Upper lobe of left lung (tissue), 6 donors: ENCODE results near the gene PDE5A. TPM values are rescaled to one million over a fixed set of nuclear protein-coding genes. Genes with fewer than 3 reads are reported as not detected.

Experiments
- ATAC-seq, 2 donors: fragments of 200-7000 bp; cut with Tn5 transposase; one replicate each; pipeline ENCODE4 v1.9.1; 2022; ENCODE audit warnings: mild to moderate bottlenecking in 2 of 2, moderate library complexity in 2 of 2; ENCODE audit not compliant: low FRiP score in 2 of 2
- DNase-seq, 2 donors: peaks; one replicate each; pipeline ENCODE4 v3.0.0-alpha.2; 2019 to 2020
- H3K27ac ChIP-seq, 4 donors: fragments of 200-600 bp; sonication (generic); one replicate each; pipeline ENCODE4 v1.5.1; 2016 to 2019
- H3K27me3 ChIP-seq, 4 donors: fragments of 200-600 bp; sonication (generic); one replicate each; pipeline ENCODE4 v1.5.1; 2017 to 2019
- H3K36me3 ChIP-seq, 4 donors: fragments of 200-600 bp; sonication (generic); one replicate each; pipeline ENCODE4 v1.5.1; 2016 to 2019
- H3K4me1 ChIP-seq, 4 donors: fragments of 200-600 bp; sonication (generic); one replicate each; pipeline ENCODE4 v1.5.1; 2018 to 2019
- H3K4me3 ChIP-seq, 4 donors: fragments of 200-600 bp; sonication (generic); one replicate each; pipeline ENCODE4 v1.5.1; 2017 to 2019; ENCODE audit warnings: mild to moderate bottlenecking in 2 of 4, moderate library complexity in 1 of 4
- H3K9me3 ChIP-seq, 4 donors: fragments of 200-600 bp; sonication (generic); one replicate each; pipeline ENCODE4 v1.5.1; 2018 to 2019
- EP300 ChIP-seq, 4 donors: sonication (generic); formaldehyde crosslinking; IDR thresholded peaks; one replicate each; pipeline ENCODE4 v1.5.1; 2017; ENCODE audit warnings: antibody characterized with exemption in 4 of 4, control low read depth in 2 of 4
- POLR2A ChIP-seq, 4 donors: fragments of 450-650 bp; IDR thresholded peaks; one replicate each; pipeline ENCODE4 v1.5.1; 2016 to 2017; ENCODE audit warnings: antibody characterized with exemption in 4 of 4, mild to moderate bottlenecking in 2 of 4
- POLR2AphosphoS5 ChIP-seq, 2 donors: sonication (generic); formaldehyde crosslinking; IDR thresholded peaks; one replicate each; pipeline ENCODE4 v1.5.1; 2017; ENCODE audit warnings: antibody characterized with exemption in 2 of 2
- WGBS, 2 donors: methylation state at CpG; one replicate each; pipeline ENCODE4 v1.1.5; 2017 to 2018; 5-methylcytosine and 5-hydroxymethylcytosine counted together
- total RNA-seq, 6 donors: library from RNA; depleted of rRNA in 4 of 6; stranded (reverse); fragments of >200 nt in 4 of 6; gene quantifications; one replicate each; pipeline versions ENCODE4 v1.1.0 to v1.2.1, GENCODE V29; 2016 to 2021
- TF ChIP-seq, protein P1 (sequence below), 6 experiments: fragments of 450-650 bp in 4 of 6; fragments of 200-600 bp in 2 of 6; sonication (generic) in 2 of 6; IDR thresholded peaks; one replicate each; pipeline ENCODE4 v1.5.1; 2016 to 2019; ENCODE audit warnings: antibody characterized with exemption in 6 of 6
- donor health status: DM: no; HTN: no; CAD: no; lungs with moderate emphysema.
- donor health status: DM: no; HTN: yes; CAD: no; lungs with severe emphysema.

PDE5A gene
- total RNA-seq, 6 donors from 2014 or later = 17.2 to 37.8 (median 22.3) TPM

DNA sequence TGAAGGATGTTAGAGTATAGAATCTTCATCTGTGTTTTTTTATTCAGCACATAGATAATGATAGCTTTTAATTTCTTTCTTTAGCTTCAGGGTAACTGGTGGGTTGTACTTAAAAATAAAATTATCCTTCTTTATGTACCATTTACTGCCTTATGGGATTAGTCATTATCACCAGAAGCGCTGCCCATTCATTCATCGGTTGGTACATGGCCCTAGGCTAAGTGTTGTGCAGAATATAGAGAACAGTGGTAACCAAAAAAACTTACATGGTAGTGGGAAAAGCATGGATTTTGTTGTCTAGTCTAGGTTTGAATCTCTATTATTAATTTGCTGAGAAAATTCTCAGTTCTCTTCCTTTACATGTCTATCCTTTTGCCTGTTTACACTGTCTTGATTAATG, 43.5 kb upstream of the PDE5A start:
- Histone ChIP-seq H3K4me3 (no peak overlapping the region), H3K9me3 (no peaks in the 10 kb centered on the region), H3K27ac (no peak overlapping the region), H3K27me3 (no peaks in the 10 kb centered on the region), H3K36me3 (no peaks in the 10 kb centered on the region), H3K4me1 (no peaks in the 10 kb centered on the region)
- WGBS, 2 donors = 96% methylated on average over 2 of the region's 2 CpGs
- DNase-seq (no peak), ATAC-seq (no peak)
- TF ChIP-seq POLR2A (IDR thresholded peaks at IDR 0.05) (no peak), EP300 (IDR thresholded peaks at IDR 0.05) (no peak), POLR2AphosphoS5 (IDR thresholded peaks at IDR 0.05) (no peak)
- TF ChIP-seq, protein P1, sequence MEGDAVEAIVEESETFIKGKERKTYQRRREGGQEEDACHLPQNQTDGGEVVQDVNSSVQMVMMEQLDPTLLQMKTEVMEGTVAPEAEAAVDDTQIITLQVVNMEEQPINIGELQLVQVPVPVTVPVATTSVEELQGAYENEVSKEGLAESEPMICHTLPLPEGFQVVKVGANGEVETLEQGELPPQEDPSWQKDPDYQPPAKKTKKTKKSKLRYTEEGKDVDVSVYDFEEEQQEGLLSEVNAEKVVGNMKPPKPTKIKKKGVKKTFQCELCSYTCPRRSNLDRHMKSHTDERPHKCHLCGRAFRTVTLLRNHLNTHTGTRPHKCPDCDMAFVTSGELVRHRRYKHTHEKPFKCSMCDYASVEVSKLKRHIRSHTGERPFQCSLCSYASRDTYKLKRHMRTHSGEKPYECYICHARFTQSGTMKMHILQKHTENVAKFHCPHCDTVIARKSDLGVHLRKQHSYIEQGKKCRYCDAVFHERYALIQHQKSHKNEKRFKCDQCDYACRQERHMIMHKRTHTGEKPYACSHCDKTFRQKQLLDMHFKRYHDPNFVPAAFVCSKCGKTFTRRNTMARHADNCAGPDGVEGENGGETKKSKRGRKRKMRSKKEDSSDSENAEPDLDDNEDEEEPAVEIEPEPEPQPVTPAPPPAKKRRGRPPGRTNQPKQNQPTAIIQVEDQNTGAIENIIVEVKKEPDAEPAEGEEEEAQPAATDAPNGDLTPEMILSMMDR (IDR thresholded peaks at IDR 0.05) = no peak

DNA sequence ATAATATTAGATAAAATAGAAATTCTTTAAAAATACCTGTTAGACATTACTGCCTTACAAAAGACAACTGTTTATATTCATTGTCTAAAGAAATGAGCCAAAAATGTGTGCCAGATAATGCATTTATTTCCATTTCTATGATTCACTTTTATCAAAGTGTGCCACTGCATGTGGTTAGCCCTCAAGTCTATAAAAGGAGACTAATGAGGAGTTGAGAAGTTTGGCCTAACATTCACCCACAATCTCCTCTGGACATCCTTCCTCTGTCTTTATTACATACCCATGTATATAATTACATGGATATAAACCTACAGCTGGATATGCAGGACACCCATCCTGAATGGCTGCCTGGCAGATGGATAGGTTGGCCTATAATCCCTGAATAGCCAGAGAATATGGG, 42.6 kb upstream of the PDE5A start:
- DNase-seq = no peak
- no peak for ATAC-seq

DNA sequence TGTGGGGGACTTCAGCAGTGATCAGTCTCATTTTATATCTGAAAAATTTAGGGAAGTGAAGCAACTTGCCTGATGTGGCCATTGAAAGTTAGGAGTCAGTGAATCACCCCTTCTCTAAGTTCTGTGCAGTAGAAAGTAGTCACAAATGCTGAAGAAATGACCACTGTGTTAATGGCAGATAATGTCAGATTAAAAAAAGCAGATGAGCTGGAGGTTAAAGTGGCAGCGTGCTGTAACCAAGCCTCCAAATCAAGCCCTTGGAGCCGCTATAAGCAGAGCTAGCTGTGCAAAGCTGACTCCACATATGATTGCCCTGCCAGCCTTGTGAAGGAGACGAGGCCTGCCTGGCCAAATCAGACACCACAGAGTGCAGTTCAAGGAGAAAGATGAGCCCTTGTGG, 39.2 kb upstream of the PDE5A start:
- Histone ChIP-seq H3K36me3 (no peaks in the 10 kb centered on the region), H3K4me3 (no peak overlapping the region), H3K4me1 (peaks cover 0 to 3% (median 1%) of the 10 kb centered on the region in 4 donors), H3K27me3 (no peaks in the 10 kb centered on the region), H3K9me3 (no peaks in the 10 kb centered on the region), H3K27ac (peak overlapping the region in 1 of 4 donors; percentile 55)
- no peak for DNase-seq
- TF ChIP-seq POLR2AphosphoS5 (IDR thresholded peaks at IDR 0.05) (no peak), POLR2A (IDR thresholded peaks at IDR 0.05) (no peak), EP300 (IDR thresholded peaks at IDR 0.05) (no peak)
- TF ChIP-seq, protein P1 (IDR thresholded peaks at IDR 0.05) = no peak
- 92 to 95% methylated on average over 3 of the region's 3 CpGs for WGBS, 2 donors
- ATAC-seq = no peak

More for the DNA sequence above, 42.6 kb upstream of the PDE5A start:
- no peak for TF ChIP-seq POLR2A (IDR thresholded peaks at IDR 0.05)
- no peak for TF ChIP-seq POLR2AphosphoS5 (IDR thresholded peaks at IDR 0.05)
- TF ChIP-seq, protein P1 (IDR thresholded peaks at IDR 0.05) = no peak
- no peak for TF ChIP-seq EP300 (IDR thresholded peaks at IDR 0.05)
- H3K27me3 ChIP-seq = no peaks in the 10 kb centered on the region
- H3K27ac ChIP-seq = no peak overlapping the region
- H3K4me3 ChIP-seq = no peak overlapping the region
- H3K4me1 ChIP-seq = no peaks in the 10 kb centered on the region
- no peaks in the 10 kb centered on the region for H3K36me3 ChIP-seq
- no peaks in the 10 kb centered on the region for H3K9me3 ChIP-seq

DNA sequence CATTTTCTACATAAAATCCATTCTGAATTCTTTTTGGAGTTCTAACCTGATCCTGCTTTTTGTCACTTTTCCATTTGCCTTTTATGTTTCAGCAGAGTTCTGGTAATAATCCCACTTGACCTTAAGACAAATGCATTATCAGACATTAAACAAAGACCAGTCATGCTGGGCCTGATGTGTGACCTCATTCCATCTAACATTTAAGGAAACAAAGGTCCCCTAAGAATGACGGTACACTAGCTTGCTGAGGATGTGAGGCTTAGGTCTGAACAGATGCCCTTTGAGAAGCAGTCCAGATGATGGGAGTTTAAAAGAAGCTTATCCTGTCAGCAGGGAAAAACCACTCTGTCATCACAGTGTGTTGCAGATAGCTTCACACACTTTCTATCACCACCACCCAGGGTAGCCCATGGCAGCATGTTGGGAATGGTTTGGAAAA, 38.1 kb upstream of the PDE5A start:
- Histone ChIP-seq H3K36me3 (no peaks in the 10 kb centered on the region), H3K9me3 (no peaks in the 10 kb centered on the region), H3K4me1 (peaks cover 0 to 3% (median 1%) of the 10 kb centered on the region in 4 donors), H3K4me3 (no peak overlapping the region), H3K27me3 (no peaks in the 10 kb centered on the region), H3K27ac (no peak overlapping the region)
- ATAC-seq = no peak
- no peak for DNase-seq
- 77 to 90% methylated on average over 1 of the region's 1 CpG for WGBS, 2 donors
- TF ChIP-seq POLR2AphosphoS5 (IDR thresholded peaks at IDR 0.05) (no peak), EP300 (IDR thresholded peaks at IDR 0.05) (no peak), POLR2A (IDR thresholded peaks at IDR 0.05) (no peak)
- TF ChIP-seq, protein P1 (IDR thresholded peaks at IDR 0.05) = no peak

DNA sequence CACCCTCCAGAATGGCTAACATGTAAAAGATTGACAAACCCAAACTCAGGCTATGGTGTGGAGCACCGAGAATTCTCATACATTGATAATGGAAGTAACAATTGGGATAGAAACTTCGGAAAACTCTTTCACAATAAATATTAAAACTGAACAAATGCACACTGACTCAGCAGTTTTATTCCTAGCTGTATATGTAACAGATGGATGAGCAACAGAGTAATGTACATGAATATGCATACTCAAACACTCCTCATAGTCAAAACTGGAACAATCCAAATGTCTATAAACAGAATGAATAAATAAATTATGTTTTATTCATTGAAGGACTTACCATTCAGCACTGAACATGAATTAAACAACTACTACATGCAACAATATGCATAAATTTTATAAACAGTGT, 37.1 kb upstream of the PDE5A start:
- no peak overlapping the region for H3K4me3 ChIP-seq
- H3K36me3 ChIP-seq = no peaks in the 10 kb centered on the region
- WGBS, 2 donors = 88 to 92% methylated on average over 2 of the region's 2 CpGs
- no peaks in the 10 kb centered on the region for H3K9me3 ChIP-seq
- no peaks in the 10 kb centered on the region for H3K27me3 ChIP-seq
- DNase-seq = no peak
- H3K4me1 ChIP-seq = peaks cover 0 to 3% (median 1%) of the 10 kb centered on the region in 4 donors
- no peak for TF ChIP-seq POLR2A (IDR thresholded peaks at IDR 0.05)
- no peak for TF ChIP-seq POLR2AphosphoS5 (IDR thresholded peaks at IDR 0.05)
- TF ChIP-seq EP300 (IDR thresholded peaks at IDR 0.05) = no peak
- TF ChIP-seq, protein P1 (IDR thresholded peaks at IDR 0.05) = no peak
- H3K27ac ChIP-seq = no peak overlapping the region
- ATAC-seq = no peak
